GM06990 (cell line): ENCODE data around the gene MMP23B.

Experiments used
- DNase-seq: peaks from one replicate; pipeline ENCODE4 v3.0.0-alpha.2; 2011; ENCODE audit not compliant: insufficient read length; ENCODE audit errors: extremely low read depth
- H3K27me3 ChIP-seq: replicated peaks from 2 replicates; pipeline ENCODE4 v1.6.0; 2011; ENCODE audit warnings: low read length; ENCODE audit not compliant: control insufficient read depth, insufficient read depth
- H3K36me3 ChIP-seq: 2 replicates; pipeline ENCODE4 v1.5.1; 2011; ENCODE audit warnings: low read length; ENCODE audit not compliant: control insufficient read depth, insufficient read depth
- H3K4me3 ChIP-seq: replicated peaks from 2 replicates; pipeline ENCODE4 v1.5.1; 2011; ENCODE audit warnings: low read depth, mild to moderate bottlenecking, control low read depth, low read length
- CTCF ChIP-seq: IDR thresholded peaks from 2 replicates; pipeline ENCODE4 v1.5.1; 2011; ENCODE audit warnings: low read length, control low read depth, mild to moderate bottlenecking, inconsistent platforms; ENCODE audit not compliant: insufficient read depth, poor library complexity, severe bottlenecking

MMP23B gene

GRCh38 chr1:1616838-1617237, 15.1 kb upstream of the MMP23B start:
- Histone ChIP-seq H3K4me3 (peak overlapping the region; percentile 98), H3K36me3 (peaks cover 2% of the 10 kb centered on the region; the same call in 1 of the 2 replicates), H3K27me3 (no peaks in the 10 kb centered on the region)
- DNase-seq = peak; percentile 14
- no peak for TF ChIP-seq CTCF

GRCh38 chr1:1617516-1617915, 14.5 kb upstream of the MMP23B start:
- no peak for DNase-seq
- Histone ChIP-seq H3K36me3 (peaks cover 2% of the 10 kb centered on the region; the same call in 1 of the 2 replicates), H3K27me3 (no peaks in the 10 kb centered on the region), H3K4me3 (no peak overlapping the region)
- TF ChIP-seq CTCF = no peak

GRCh38 chr1:1617925-1618324, 14.0 kb upstream of the MMP23B start:
- H3K4me3 ChIP-seq = no peak overlapping the region
- TF ChIP-seq CTCF = no peak

GRCh38 chr1:1618396-1619068, 13.4 kb upstream of the MMP23B start:
- no peaks in the 10 kb centered on the region for H3K27me3 ChIP-seq
- no peak overlapping the region for H3K4me3 ChIP-seq
- H3K36me3 ChIP-seq = peaks cover 2% of the 10 kb centered on the region; the same call in 1 of the 2 replicates
- TF ChIP-seq CTCF = no peak
- no peak for DNase-seq

More at GRCh38 chr1:1617925-1618324, 14.0 kb upstream of the MMP23B start:
- peaks cover 2% of the 10 kb centered on the region; the same call in 1 of the 2 replicates for H3K36me3 ChIP-seq
- no peaks in the 10 kb centered on the region for H3K27me3 ChIP-seq
- DNase-seq = no peak

GRCh38 chr1:1619917-1620361, 12.0 kb upstream of the MMP23B start:
- H3K36me3 ChIP-seq = peaks cover 2% of the 10 kb centered on the region; the same call in 1 of the 2 replicates
- DNase-seq = no peak
- H3K27me3 ChIP-seq = no peaks in the 10 kb centered on the region
- no peak overlapping the region for H3K4me3 ChIP-seq
- TF ChIP-seq CTCF = peak; percentile 47
